Measurements from ENCODE around the gene CUL4A.

Gene CUL4A

DNA sequence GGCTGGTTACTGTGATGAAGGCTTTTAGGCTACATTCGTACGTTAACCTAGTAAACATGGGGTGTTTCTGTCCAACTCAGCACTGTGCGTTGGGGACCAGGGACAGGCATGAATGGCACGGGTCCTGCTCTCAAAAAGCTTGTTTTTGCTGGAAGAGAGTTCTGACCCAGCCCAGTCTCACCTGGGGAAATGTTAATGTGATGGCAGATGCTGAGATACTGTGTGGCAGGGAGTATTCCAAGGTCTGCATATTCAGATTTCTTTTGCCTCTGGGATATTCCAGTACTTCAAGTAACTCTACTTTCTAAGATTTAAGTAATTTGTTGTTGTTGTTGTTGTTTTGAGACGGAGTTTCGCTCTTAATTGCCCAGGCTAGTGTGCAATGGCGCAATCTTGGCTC is 13.7 kb downstream of the CUL4A start:
- POLR2A ChIA-PET: no interaction called here
- Histone ChIP-seq H3K36me3 (ENCODE audit: control insufficient read depth in 4 of 4, insufficient read depth in 4 of 4, low read length in 3 of 4) (peaks cover 18 to 89% (median 56%) of the 10 kb centered on the region in 4 experiments), H3K4me1 (ENCODE audit: control extremely low read depth in 1 of 4, control insufficient read depth in 4 of 4, insufficient read depth in 4 of 4, low read length in 3 of 4) (no peaks in the 10 kb centered on the region), H3K4me3 (ENCODE audit: control insufficient read depth in 1 of 7, extremely low read depth in 1 of 7, insufficient read depth in 4 of 7, low read depth in 2 of 7, low read length in 6 of 7) (no peak overlapping the region), H3K27me3 (replicated peaks in 2 of 5; ENCODE audit: control insufficient read depth in 4 of 5, insufficient read depth in 5 of 5, low read length in 4 of 5) (no peaks in the 10 kb centered on the region), H3K9me3 (ENCODE audit: control extremely low read depth in 1 of 5, control insufficient read depth in 4 of 5, insufficient read depth in 2 of 5, low read depth in 1 of 5, low read length in 4 of 5) (no peaks in the 10 kb centered on the region), H3K27ac (ENCODE audit: insufficient read depth in 1 of 2, low read depth in 1 of 2, low read length in 2 of 2, poor library complexity in 1 of 2, severe bottlenecking in 2 of 2) (no peak overlapping the region)
- 96% methylated on average over 5 of the region's 7 CpGs for WGBS (ENCODE audit: insufficient coverage)
- no peak for DNase-seq
- CTCF ChIA-PET: no interaction called here

DNA sequence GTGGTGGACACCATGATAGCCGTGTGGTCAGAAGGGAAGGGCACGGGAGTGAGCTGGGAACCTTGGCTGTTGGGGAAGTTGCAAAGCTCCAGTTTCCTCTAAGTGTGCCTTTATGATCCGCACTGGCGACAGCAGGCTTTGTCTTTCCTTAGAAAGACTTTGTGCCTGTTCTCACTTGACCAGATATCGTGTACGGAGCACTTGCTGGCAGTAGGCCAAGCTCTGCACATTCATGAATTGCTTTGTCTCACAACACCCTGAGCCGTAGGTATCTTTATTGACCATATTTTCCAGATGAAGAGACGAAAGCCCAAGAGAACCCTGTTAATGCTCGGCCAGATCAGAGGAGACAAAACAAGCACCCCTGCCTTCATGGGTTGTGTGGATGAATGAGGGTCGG is 15.1 kb downstream of the CUL4A start:
- H3K4me3 ChIP-seq (ENCODE audit: control insufficient read depth in 1 of 7, extremely low read depth in 1 of 7, insufficient read depth in 4 of 7, low read depth in 2 of 7, low read length in 6 of 7): no peak overlapping the region
- H3K27me3 ChIP-seq (replicated peaks in 2 of 5; ENCODE audit: control insufficient read depth in 4 of 5, insufficient read depth in 5 of 5, low read length in 4 of 5): no peaks in the 10 kb centered on the region
- POLR2A ChIA-PET: no interaction called here
- H3K36me3 ChIP-seq (ENCODE audit: control insufficient read depth in 4 of 4, insufficient read depth in 4 of 4, low read length in 3 of 4): peaks cover 21 to 86% (median 61%) of the 10 kb centered on the region in 4 experiments
- DNase-seq: no peak
- no peaks in the 10 kb centered on the region for H3K4me1 ChIP-seq (ENCODE audit: control extremely low read depth in 1 of 4, control insufficient read depth in 4 of 4, insufficient read depth in 4 of 4, low read length in 3 of 4)
- CTCF ChIA-PET: no interaction called here
- no peak overlapping the region for H3K27ac ChIP-seq (ENCODE audit: insufficient read depth in 1 of 2, low read depth in 1 of 2, low read length in 2 of 2, poor library complexity in 1 of 2, severe bottlenecking in 2 of 2)
- no peaks in the 10 kb centered on the region for H3K9me3 ChIP-seq (ENCODE audit: control extremely low read depth in 1 of 5, control insufficient read depth in 4 of 5, insufficient read depth in 2 of 5, low read depth in 1 of 5, low read length in 4 of 5)
- WGBS (ENCODE audit: insufficient coverage): 97% methylated on average over 10 of the region's 10 CpGs

GRCh38 chr13:113225515-113225914 is 16.1 kb downstream of the CUL4A start:
- POLR2A ChIA-PET: no interaction called here
- Histone ChIP-seq H3K27me3 (replicated peaks in 2 of 5; ENCODE audit: control insufficient read depth in 4 of 5, insufficient read depth in 5 of 5, low read length in 4 of 5) (no peaks in the 10 kb centered on the region), H3K9me3 (ENCODE audit: control extremely low read depth in 1 of 5, control insufficient read depth in 4 of 5, insufficient read depth in 2 of 5, low read depth in 1 of 5, low read length in 4 of 5) (no peaks in the 10 kb centered on the region), H3K36me3 (ENCODE audit: control insufficient read depth in 4 of 4, insufficient read depth in 4 of 4, low read length in 3 of 4) (peaks cover 25 to 85% (median 59%) of the 10 kb centered on the region in 4 experiments), H3K4me1 (ENCODE audit: control extremely low read depth in 1 of 4, control insufficient read depth in 4 of 4, insufficient read depth in 4 of 4, low read length in 3 of 4) (no peaks in the 10 kb centered on the region), H3K27ac (ENCODE audit: insufficient read depth in 1 of 2, low read depth in 1 of 2, low read length in 2 of 2, poor library complexity in 1 of 2, severe bottlenecking in 2 of 2) (no peak overlapping the region), H3K4me3 (ENCODE audit: control insufficient read depth in 1 of 7, extremely low read depth in 1 of 7, insufficient read depth in 4 of 7, low read depth in 2 of 7, low read length in 6 of 7) (no peak overlapping the region)
- CTCF ChIA-PET: interaction anchor here (1.2 to 1.3 kb wide), 2 partner anchors 13 to 16 kb away, joined by 3 to 5 read pairs; partner anchors contain the start of gene CUL4A
- no peak for DNase-seq
- WGBS (ENCODE audit: insufficient coverage): 100% methylated on average over 7 of the region's 7 CpGs

DNA sequence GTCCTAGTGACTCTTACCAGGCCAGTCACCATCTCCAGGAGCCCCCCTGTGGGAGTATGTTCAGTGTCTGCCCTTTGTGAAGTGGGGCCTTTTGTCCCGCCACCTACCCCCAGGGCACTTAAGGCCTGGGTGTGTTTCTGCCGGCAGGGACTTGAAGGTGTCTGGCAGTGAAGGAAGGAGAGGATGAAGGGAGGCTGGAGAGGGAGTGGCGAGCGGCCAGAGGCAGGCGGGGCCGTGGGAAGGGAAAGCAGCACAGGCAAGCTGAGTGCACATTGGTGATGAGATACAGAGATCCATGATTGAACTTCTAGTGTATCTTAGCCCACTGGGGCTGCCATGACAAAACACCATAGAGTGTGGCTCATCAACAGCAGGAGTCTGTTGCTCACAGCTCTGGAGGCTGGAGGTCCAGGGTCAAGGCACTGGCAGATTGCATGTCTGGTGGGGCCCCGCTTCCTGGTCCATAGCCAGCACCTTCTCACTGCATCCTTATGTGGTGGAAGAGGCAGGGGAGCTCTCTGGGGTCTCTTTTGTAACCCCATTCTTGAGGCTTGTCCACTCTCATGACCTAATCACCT is 17.5 kb downstream of the CUL4A start:
- no peaks in the 10 kb centered on the region for H3K4me1 ChIP-seq (ENCODE audit: control extremely low read depth in 1 of 4, control insufficient read depth in 4 of 4, insufficient read depth in 4 of 4, low read length in 3 of 4)
- no peaks in the 10 kb centered on the region for H3K27me3 ChIP-seq (replicated peaks in 2 of 5; ENCODE audit: control insufficient read depth in 4 of 5, insufficient read depth in 5 of 5, low read length in 4 of 5)
- ChIA-PET POLR2A (no interaction called here), CTCF (interaction anchor here (0.9 to 1.3 kb wide), 3 partner anchors 10 to 284 kb away, joined by 3 read pairs; no protein-coding TSS in a partner anchor)
- no peak overlapping the region for H3K4me3 ChIP-seq (ENCODE audit: control insufficient read depth in 1 of 7, extremely low read depth in 1 of 7, insufficient read depth in 4 of 7, low read depth in 2 of 7, low read length in 6 of 7)
- 100% methylated on average over 6 of the region's 7 CpGs for WGBS (ENCODE audit: insufficient coverage)
- peaks cover 22 to 83% (median 60%) of the 10 kb centered on the region in 4 experiments for H3K36me3 ChIP-seq (ENCODE audit: control insufficient read depth in 4 of 4, insufficient read depth in 4 of 4, low read length in 3 of 4)
- H3K9me3 ChIP-seq (ENCODE audit: control extremely low read depth in 1 of 5, control insufficient read depth in 4 of 5, insufficient read depth in 2 of 5, low read depth in 1 of 5, low read length in 4 of 5): no peaks in the 10 kb centered on the region
- H3K27ac ChIP-seq (ENCODE audit: insufficient read depth in 1 of 2, low read depth in 1 of 2, low read length in 2 of 2, poor library complexity in 1 of 2, severe bottlenecking in 2 of 2): peak overlapping the region in 1 of 2 experiments; percentile 15
- DNase-seq: no peak

DNA sequence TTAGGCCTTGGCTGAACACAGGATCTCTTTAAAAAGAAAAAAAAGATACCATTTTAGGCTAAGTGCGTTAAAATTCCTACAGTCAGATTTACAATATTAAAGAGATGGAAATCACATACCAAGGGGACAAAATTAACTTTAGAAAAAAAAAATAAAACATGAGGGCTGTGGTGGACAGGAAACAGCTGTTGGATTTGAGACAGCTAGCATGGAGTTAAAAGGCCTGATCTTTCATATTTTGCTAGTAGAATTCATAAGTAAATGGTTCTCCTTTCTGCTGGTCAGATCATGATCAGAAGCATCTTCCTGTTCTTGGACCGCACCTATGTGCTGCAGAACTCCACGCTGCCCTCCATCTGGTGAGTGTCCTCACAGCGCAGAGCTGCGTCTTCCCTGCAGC is 19.7 kb downstream of the CUL4A start:
- CTCF ChIA-PET: no interaction called here

GRCh38 chr13:113229791-113230190 is 20.4 kb downstream of the CUL4A start:
- no peak for DNase-seq
- CTCF ChIA-PET: no interaction called here
- no peaks in the 10 kb centered on the region for H3K27me3 ChIP-seq (replicated peaks in 2 of 5; ENCODE audit: control insufficient read depth in 4 of 5, insufficient read depth in 5 of 5, low read length in 4 of 5)

More for the DNA sequence above, 19.7 kb downstream of the CUL4A start:
- H3K27me3 ChIP-seq (replicated peaks in 2 of 5; ENCODE audit: control insufficient read depth in 4 of 5, insufficient read depth in 5 of 5, low read length in 4 of 5): no peaks in the 10 kb centered on the region
- H3K4me1 ChIP-seq (ENCODE audit: control extremely low read depth in 1 of 4, control insufficient read depth in 4 of 4, insufficient read depth in 4 of 4, low read length in 3 of 4): no peaks in the 10 kb centered on the region
- no peak overlapping the region for H3K27ac ChIP-seq (ENCODE audit: insufficient read depth in 1 of 2, low read depth in 1 of 2, low read length in 2 of 2, poor library complexity in 1 of 2, severe bottlenecking in 2 of 2)
- no peaks in the 10 kb centered on the region for H3K9me3 ChIP-seq (ENCODE audit: control extremely low read depth in 1 of 5, control insufficient read depth in 4 of 5, insufficient read depth in 2 of 5, low read depth in 1 of 5, low read length in 4 of 5)
- DNase-seq: no peak
- H3K36me3 ChIP-seq (ENCODE audit: control insufficient read depth in 4 of 4, insufficient read depth in 4 of 4, low read length in 3 of 4): peaks cover 30 to 83% (median 57%) of the 10 kb centered on the region in 4 experiments
- H3K4me3 ChIP-seq (ENCODE audit: control insufficient read depth in 1 of 7, extremely low read depth in 1 of 7, insufficient read depth in 4 of 7, low read depth in 2 of 7, low read length in 6 of 7): no peak overlapping the region
- POLR2A ChIA-PET: no interaction called here
- WGBS (ENCODE audit: insufficient coverage): 100% methylated on average over 3 of the region's 5 CpGs

DNA sequence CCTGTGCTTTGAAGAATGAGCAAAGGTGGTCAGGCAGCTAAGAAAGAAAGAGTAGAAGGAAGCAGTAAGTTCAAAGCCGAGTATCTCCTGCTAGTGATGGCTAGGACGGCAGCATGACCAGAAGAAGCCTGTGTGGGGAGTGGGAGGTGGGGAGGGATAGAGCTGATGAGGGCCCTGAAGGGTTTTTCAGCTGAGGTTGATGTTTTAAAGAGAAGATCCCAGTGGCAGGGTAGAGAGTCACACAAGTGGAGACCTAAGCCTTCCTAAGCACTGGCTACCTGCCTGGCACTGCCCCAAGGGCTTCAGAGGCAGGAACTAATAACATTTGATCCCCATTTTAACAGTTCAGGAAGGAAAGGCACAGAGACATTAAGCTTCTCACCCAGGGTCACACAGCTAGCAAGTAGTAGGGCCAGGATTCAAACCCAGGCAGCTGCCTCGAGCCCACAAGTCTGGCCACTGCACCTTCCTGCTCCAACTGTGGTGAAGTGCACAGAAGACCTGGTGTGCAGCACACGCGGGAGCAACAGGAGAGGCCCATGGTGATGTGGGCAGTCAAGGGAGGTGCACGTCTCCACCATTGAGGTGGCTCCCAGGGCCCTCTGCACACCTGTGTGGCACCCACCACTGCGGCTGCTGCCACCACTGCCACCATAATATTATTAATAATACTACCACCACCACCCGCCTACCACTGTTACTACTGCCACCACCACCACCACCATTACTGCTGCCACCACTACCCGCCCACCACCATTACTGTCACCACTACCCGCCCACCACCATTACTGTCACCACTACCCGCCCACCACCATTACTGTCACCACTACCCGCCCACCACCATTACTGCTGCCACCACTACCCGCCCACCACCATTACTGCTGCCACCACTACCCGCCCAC is 22.1 kb downstream of the CUL4A start:
- ChIA-PET POLR2A (no interaction called here), CTCF (interaction anchor here (0.8 kb wide), 1 partner anchor 10 kb away, joined by 3 read pairs; no protein-coding TSS in a partner anchor)
- H3K27ac ChIP-seq (ENCODE audit: insufficient read depth in 1 of 2, low read depth in 1 of 2, low read length in 2 of 2, poor library complexity in 1 of 2, severe bottlenecking in 2 of 2): no peak overlapping the region
- WGBS (ENCODE audit: insufficient coverage): 68% methylated on average over 8 of the region's 14 CpGs
- H3K4me1 ChIP-seq (ENCODE audit: control extremely low read depth in 1 of 4, control insufficient read depth in 4 of 4, insufficient read depth in 4 of 4, low read length in 3 of 4): no peaks in the 10 kb centered on the region
- H3K36me3 ChIP-seq (ENCODE audit: control insufficient read depth in 4 of 4, insufficient read depth in 4 of 4, low read length in 3 of 4): peaks cover 21 to 80% (median 53%) of the 10 kb centered on the region in 4 experiments
- H3K27me3 ChIP-seq (replicated peaks in 2 of 5; ENCODE audit: control insufficient read depth in 4 of 5, insufficient read depth in 5 of 5, low read length in 4 of 5): no peaks in the 10 kb centered on the region
- no peak overlapping the region for H3K4me3 ChIP-seq (ENCODE audit: control insufficient read depth in 1 of 7, extremely low read depth in 1 of 7, insufficient read depth in 4 of 7, low read depth in 2 of 7, low read length in 6 of 7)
- no peak for DNase-seq
- H3K9me3 ChIP-seq (ENCODE audit: control extremely low read depth in 1 of 5, control insufficient read depth in 4 of 5, insufficient read depth in 2 of 5, low read depth in 1 of 5, low read length in 4 of 5): no peaks in the 10 kb centered on the region

More at GRCh38 chr13:113229791-113230190, 20.4 kb downstream of the CUL4A start:
- H3K9me3 ChIP-seq (ENCODE audit: control extremely low read depth in 1 of 5, control insufficient read depth in 4 of 5, insufficient read depth in 2 of 5, low read depth in 1 of 5, low read length in 4 of 5): no peaks in the 10 kb centered on the region
- H3K36me3 ChIP-seq (ENCODE audit: control insufficient read depth in 4 of 4, insufficient read depth in 4 of 4, low read length in 3 of 4): peaks cover 31 to 82% (median 55%) of the 10 kb centered on the region in 4 experiments
- H3K4me1 ChIP-seq (ENCODE audit: control extremely low read depth in 1 of 4, control insufficient read depth in 4 of 4, insufficient read depth in 4 of 4, low read length in 3 of 4): no peaks in the 10 kb centered on the region
- POLR2A ChIA-PET: interaction anchor here (1.0 kb wide), 1 partner anchor 11 kb away, joined by 3 read pairs; no protein-coding TSS in a partner anchor
- 99% methylated on average over 14 of the region's 20 CpGs for WGBS (ENCODE audit: insufficient coverage)
- no peak overlapping the region for H3K4me3 ChIP-seq (ENCODE audit: control insufficient read depth in 1 of 7, extremely low read depth in 1 of 7, insufficient read depth in 4 of 7, low read depth in 2 of 7, low read length in 6 of 7)
- no peak overlapping the region for H3K27ac ChIP-seq (ENCODE audit: insufficient read depth in 1 of 2, low read depth in 1 of 2, low read length in 2 of 2, poor library complexity in 1 of 2, severe bottlenecking in 2 of 2)

Measured in common myeloid progenitor, CD34-positive (primary cell).